Stimulated activated CD8-positive, alpha-beta memory T cell treated with anti-CD3 and anti-CD28 coated beads, Interleukin-15, amount 100 ng/mL, for 1 hour (primary cell): Measurements from ENCODE around the gene LOXHD1.

Source experiments
- DNase-seq: peaks from one replicate; pipeline ENCODE4 v3.0.0-alpha.2; 2020; ENCODE audit warnings: low read depth

Gene LOXHD1

DNA sequence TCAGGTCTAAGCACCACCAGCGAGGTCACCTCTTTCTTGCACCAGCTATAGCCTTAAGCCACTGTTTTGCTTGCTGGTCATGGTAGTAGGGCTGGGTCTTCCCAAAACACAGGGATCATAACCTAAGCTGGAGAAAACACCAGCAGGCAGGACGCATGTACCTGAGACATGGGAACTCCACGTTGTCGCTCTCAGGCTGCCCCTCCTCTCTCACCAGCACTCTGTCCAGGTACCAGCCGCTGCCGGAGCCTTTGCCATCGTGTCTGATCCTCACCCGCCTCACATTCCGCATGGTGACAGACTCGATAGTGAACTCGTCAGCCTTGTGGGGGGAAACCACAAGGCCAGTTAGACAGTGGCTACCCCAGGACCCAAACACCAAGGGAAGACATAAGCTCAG is 79.5 kb downstream of the LOXHD1 start:
- DNase-seq = no peak

DNA sequence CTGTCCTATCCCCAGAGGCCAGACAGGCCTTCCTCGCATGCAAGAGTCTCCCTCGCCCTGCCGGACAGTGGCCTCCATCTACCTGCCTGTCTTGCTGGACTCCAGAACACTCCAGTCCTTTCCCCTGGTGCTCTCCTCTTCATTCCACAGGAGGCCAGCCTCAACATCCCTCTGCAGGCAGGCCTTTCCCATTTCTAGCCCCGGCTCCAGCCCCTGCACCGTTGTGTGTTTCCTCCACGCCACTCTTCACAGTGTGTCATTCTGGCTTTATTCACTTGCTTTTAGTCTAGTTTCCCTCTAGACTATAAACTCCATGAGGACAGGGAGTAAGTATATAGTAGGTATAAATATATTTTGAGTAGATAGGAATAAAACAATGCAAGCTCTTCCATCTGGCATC is 81.2 kb downstream of the LOXHD1 start:
- DNase-seq = no peak

DNA sequence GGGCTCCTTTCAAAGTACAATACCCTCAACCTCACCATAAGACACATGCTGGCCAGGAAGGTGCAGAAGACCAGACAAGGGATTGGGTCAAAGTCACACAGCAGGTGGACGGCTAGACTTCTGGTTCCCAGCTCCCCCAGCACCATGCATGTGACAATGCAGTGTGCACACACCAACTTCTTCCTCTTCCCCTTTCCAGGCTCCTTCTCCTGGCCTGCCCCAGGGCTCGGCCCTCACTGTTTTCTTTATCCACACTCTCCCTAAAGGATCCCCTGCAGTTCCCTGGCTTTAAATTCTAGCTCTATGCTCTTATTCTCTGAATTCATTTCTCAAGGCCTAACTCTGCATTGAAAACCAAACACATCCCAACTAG is 82.3 kb downstream of the LOXHD1 start:
- no peak for DNase-seq

DNA sequence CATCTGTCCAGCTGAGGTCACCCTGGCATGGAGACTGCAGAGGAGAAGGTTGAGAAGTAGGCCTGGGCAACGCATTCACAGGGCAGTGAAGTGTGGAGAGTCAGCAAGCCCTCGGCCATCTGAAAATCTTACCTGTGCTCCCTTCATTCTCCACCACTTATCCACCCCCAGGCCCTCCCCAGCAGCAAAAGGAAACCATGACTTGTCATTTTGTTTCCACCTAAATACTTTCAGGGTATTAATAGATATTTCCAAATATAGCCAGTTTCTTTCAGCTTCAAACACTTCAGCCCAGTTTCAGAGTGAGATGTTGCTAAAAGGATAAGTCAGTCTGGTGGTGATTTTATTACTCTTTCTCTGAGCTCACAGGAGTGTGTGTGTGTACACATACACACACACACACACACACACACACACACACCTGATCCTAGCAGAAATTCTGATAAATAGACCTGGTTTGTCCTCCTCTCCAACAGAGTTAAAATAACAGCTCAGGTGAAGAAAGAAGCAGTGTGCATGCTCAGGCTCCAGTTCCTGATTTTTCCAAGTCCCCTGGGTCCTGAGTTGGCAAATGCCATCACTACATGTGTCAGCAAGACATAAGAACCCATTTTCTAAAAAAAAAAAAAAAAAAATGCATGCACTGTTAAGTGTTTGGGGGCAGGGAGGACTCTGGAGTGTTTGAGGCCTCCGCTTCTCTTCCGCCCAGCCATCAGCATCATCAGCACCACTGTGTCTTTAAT is 82.8 kb downstream of the LOXHD1 start:
- no peak for DNase-seq

DNA sequence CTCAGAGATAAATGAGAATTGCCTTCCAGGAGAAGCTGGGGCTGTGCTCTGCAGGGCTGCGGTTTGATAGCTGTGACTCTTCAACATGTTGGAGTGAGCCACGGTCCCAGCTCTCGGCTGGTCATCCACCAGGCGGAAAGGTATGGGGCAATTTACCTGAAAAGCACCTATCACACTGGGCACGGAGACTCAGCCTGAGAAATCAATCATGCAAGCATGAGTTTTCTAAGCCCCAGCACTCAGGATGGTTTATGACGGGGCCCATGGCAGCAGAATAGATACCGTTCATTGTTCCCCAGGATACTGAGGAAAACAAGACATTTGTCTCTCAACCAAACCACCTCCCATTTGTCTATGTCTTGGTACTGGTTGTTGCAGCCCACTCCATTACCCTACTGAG is 83.9 kb downstream of the LOXHD1 start:
- no peak for DNase-seq

DNA sequence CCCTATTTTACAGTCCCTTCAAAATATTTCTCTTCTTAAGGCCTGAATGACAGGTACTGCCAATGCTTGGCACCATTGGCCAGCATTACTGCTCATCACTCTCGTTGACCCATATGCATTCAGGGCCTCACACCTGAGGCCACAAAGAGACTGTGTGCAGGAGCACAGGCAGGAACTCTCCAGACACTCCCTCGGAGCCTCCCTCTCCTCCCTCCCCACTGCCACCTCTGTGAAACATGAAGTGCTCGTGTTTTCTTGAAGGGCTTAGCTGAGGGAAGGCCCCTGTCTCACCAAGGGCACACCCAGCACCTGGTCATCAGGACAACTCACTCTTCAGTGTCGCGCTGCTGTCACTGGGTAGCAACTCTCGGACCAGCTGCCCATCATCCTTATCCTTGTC is 85.3 kb downstream of the LOXHD1 start:
- no peak for DNase-seq

DNA sequence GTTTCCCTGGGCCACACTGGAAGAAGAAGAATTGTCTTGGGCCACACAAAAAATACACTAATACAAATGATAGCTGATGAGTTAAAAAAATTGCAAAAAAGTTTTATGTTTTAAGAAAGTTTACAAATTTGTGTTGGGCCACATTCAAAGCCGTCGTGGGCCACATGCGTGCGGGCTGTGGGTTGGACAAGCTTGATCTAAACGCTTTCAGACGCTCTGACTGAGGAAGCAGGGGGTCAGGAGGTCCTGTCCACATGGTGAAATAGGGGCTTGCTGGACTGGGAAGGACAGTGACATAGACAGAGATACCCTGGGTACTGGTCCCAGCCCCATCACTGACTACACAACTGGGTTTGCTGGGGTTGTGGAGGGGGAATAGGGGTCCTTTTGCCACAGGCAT is 86.4 kb downstream of the LOXHD1 start:
- DNase-seq = no peak

DNA sequence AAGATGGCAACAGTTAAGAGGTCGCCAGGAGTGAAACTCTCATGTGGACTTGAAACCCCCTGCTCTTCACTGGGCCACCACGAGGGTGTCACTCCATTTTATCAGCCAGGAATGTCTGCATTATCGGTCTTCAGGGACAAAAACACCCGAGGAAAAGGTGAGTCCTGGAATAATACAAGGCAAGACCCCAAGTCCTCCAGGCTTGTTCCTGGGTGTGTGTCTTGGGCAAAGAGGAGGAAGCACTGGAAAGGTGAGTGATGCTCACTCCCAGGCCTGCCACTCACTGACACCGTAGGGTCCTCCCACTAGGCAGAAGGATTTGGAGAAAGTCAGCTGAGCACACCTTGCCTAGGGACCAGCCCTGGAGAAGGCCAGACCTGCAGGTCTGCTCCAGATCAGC is 86.9 kb downstream of the LOXHD1 start:
- no peak for DNase-seq

DNA sequence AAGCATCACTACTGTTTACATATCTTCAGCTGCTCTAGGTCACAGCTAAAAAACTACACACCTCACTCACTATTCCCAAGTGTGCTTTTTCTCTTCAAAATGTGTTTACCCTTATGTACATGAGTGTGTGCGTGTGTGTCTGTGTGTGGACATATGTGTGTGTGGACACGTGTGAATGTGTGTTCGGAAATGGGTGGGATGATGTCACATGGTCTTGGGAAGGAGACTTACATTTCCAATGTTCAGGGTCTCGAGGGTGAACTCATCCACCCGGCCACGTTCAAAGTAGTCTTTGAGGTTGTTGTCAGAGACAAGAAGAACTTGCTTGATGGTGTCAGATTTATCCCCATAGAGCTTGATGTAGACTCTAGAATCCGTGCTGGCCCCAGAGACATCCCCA is 87.8 kb downstream of the LOXHD1 start:
- no peak for DNase-seq

DNA sequence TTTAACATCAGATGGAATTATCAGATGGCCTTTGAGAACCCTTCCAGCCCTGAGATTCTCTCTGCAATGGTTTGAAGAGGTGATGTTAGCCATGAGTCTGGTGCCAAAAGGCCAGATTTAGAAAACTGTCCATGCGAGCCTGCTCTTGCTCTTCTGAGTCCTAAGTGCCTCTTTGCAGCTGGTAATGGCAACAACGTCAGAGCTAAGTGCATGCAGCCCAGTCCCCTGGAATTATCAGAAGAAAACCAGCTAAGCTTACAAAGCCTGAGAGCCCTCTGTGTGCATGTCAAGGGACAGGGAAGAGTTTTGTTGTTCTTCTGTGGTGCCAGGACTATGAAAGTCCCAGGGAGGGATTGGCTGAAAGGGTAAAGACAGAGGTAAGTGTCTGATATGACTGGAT is 89.8 kb downstream of the LOXHD1 start:
- DNase-seq = no peak

DNA sequence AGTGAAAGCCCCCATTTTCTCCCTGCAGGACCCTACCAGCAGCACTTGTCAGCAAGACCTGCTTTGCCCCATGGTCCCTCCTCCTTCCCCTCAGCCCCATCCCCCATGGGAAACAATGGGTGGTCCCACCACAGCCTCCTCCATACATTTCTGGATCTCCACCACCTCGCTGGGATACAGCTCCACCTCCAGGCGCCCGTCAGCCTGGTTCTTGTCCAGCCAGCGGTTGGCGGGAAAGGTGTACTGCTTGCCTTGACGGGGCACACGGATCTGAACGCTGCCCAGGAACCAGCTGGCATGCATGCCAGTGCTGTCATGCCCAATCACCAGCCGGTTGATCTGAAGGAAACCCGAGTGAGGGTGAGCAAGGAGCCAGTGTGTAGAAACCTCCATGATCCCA is 90.9 kb downstream of the LOXHD1 start:
- DNase-seq = no peak

DNA sequence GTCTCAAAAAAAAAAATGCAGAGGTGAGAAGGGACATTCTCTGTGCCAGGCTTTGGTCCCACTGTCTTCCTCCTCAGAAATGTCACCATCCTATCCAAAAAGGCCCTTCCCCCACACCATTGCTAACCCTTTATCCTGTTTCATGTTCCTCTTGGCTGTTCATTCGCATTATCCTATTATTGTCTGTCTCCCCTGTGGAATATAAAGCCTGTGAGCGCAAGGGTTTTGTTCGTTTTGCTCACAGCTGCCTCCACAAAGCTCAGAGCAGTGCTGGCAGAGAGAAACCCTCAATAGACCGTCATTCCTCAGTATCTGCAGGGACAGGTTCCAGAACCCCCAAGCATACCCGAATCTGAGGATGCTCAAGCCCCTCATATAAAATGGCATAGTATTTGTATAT is 91.8 kb downstream of the LOXHD1 start:
- DNase-seq = no peak

DNA sequence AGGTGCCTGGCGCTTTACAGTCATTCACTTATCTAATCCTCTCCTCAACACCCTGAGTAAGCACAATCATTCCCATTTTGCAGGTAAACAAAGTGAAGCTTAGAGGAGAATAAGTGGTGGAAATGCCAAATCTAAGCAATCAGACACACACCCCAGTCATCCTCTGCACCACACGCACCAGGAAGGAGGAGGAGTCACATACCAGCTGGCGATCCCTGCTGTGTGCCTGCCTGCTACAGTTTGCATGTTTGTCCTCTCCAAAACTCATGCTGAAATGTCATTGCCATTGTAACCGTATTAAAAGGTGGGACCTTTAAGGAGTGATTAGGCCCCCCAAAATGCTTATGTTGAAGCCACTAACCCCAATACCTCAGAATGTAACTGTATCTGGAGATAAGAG is 93.7 kb downstream of the LOXHD1 start:
- no peak for DNase-seq

DNA sequence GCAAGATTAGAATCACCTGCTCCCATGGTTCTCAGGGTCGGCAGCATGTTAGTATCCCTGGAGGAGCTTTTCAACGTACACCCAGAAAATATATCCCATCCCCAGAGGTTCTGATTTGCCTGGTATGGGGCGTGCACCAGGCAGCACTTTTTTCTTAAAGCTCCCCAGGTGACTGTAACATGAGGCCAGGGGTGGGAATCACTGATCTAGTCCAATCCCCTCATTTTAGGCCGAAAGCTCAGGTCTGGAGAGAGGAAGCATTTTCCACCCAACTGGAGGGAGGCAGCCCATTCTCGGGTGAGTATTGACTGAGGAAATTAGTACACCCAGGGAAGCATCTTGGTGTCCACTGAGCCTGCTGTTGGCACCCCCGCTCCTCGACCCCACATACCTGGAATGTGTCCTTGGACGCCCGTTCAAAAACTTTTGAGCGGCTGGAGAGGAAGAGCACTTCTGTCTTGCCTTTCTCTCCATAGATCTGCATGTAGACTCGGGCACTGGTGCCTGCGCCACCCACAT is 94.3 kb downstream of the LOXHD1 start:
- no peak for DNase-seq

DNA sequence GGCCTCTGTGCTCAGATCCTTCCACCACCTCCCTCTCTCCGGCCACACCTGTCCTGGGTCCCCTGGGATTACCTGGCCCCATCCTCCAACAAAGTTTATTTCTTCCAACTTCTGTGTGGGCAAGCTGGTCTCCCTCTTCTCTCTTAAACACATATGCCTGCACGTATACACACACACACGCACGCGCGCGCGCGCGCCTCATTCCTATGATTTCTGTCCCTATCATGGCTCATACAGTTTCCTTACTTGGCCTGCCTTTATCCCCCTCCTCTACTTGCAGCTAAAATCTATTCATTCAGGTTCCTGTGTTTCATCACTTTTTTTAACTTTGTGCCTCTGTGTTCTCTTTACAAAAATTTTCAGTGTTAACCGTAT is 96.4 kb downstream of the LOXHD1 start:
- DNase-seq = no peak

DNA sequence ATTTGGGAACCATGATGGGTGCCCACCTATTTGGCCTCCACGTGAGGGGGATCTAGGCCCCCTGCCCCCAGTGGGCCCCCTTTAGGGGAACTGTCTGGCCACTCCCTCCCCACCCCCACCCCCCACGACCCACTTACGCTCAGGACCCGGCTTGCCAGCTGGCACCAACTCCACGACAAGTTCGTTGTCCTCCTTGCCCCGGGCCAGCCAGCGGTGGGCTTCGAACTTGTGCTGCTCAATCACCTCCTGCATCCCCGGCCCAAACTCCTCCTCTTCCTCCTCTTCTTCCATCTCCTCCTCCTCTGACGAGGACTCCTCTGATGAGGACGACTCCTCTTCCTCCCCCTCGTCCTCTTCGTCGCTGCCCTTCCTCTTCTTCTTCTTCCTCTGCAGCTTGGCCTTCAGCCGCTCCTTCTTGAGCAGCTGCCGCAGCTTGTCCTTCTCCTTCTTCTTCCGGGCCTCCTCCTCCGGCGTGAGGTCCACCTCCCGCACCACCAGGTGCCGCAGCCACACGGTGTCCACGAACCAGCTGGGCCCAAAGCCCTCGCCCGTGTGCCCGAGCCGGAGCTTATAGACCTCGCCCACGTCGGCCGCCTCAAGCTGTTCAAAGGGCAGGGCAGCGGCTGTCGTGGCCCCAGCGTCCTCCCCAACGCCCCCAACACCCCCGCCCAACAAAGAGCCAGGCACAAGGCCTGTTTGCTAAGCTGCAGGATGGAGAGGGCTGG is 96.9 kb downstream of the LOXHD1 start:
- no peak for DNase-seq

DNA sequence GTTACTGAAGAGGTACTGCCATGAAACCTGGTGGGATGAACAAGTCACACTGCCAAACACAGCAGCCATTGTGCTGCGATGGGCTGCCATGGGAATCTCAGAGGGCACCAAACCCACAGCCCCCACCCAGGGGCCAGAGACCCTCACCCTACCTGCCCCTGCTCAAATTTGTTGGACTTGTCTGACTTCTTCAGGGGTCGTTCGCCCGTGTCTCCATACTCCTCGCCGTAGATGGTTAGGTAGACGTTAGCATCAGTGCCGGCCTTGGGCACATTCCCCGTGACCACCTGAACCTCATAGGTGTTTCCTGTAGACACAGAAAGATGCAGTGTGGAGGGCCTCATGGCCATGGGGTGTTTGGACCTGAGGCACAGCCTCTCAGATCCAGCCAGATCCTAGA is 97.7 kb downstream of the LOXHD1 start:
- DNase-seq = no peak

DNA sequence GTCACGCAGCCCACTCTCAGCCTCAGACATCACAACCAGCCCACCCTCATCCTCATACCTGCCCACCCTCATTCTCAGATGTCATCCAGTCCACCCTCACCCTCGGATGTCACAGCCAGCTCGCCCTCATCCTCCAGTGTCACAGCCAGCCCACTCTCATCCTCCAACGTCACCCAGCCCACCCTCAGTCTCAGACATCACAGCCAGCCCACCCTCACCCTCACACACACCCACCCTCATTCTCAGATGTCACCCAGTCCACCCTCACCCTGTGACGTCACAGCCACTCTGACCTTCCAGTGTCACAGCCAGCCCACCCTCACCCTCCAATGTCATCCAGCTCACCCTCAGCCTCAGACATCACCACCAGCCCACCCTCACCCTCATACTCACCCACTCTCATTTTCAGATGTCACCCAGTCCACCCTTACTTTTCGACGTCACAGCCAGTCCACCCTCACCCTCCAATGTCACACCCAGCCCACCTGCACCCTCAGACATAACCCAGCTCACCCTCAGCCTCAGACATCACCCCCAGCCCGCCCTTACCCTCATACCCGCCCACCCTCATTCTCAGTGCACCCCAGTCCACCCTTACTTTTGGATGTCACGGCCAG is 100.3 kb downstream of the LOXHD1 start:
- no peak for DNase-seq

DNA sequence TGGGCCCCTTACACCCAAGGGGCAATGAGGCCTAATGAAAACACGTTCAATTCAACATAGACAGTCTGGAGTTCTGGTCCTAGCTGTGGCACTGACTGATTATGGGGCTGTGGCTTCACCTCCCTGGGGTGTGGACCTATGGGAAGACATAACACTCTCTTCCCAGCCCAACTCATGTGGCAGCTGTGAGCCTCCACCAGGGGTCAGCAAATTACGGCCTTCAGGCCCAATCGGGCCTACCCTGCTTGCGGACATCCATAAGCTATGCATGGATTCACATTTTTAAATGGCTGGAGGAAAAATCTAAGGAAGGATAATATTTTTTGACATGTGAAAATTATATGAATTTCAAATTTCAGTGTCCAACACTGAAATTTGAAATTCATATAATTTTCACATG is 101.3 kb downstream of the LOXHD1 start:
- DNase-seq = no peak

DNA sequence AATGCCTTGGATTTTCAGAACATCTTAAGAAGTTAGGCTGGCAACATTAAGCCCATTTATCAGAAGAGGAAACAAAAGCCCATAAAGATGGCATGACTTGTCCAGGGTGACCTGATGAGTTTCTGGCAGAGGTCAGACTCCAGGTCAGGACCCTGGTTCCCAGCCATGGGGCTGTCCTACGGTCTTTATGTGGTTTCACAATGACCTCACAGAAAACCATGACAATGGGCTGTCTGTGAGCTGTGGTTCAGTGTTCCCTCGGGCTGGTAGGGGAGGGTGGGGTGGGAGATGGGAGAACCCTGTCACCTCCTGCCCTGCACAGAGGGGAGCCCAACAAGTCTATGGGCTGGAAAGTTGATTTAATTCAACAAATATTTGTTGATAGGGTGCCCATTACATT is 101.8 kb downstream of the LOXHD1 start:
- no peak for DNase-seq

DNA sequence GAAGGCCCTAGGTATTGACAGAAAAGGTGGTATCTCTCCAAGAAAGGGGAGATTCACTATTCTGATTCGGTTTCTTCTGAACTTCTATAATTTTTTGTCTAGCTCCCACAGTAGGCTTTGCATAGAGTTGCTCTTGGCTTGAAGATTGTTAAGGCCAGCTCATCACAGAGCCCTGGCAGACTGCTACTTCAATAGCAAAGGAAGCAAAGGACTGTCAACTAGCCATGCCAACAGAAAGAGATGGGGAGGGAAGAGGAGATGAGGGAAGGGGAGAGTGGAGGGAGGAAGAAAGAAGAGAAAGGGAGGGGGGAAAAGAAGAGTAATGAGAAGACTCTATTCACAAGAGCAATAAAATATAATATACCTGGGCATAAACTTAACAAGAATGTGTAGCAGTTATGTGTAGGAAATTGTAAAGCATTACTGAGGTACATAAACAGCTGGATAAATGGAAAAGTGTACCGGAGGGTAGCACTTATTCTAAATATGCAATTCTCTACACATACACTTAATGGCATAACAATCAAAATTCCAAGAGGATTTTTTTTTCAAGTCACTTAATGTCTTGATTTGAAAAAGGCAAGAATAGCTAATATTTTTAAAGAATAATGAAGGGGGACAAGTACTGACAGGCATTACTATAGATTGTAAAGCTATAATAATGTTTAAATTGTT is 102.5 kb downstream of the LOXHD1 start:
- no peak for DNase-seq

DNA sequence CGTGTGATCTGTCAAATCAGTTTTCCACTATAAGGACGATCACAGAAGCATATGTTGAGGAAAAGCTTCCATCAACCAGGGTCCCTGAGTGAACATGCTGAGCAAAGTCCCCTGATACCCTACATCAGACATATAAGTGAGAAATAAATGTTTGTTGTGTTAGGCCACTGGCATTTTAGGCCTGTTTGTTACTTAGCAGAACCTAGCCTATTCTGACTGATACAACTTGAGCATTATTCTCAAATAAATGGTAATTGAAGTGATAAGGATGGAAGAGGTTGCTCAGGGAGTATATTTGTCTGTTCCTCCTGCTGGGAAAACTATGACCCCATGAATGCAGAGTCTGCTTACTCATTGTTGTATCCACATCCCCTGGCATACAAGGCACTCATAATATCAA is 106.4 kb downstream of the LOXHD1 start:
- no peak for DNase-seq

DNA sequence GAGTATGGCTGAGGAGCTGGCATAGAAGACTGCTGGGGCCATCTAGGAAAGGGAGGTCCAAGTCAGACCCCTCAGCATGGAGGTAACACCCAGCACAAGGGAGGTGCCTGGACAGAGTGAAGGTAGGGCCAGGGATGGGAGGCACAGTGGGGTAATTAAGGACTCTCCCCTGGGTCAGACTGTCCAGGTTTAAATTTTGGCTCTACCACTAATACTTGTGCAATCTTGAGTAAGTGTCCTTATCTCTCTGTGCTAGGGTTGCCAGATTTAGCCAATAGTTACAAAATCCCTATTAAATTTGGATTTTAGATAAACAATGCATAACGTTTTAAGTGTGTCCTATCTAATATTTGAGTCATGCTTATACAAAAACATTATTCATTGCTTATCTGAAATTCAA is 109.5 kb downstream of the LOXHD1 start:
- DNase-seq = no peak
